ENCODE data around the gene REPS2.
"Not testable (repeated sequence)": the region's sequence is repeated elsewhere in the genome, so short reads cannot be mapped to it uniquely, and the experiment has no call there.

REPS2 gene

GRCh38 chrX:16946361-16946964 is at the start of gene REPS2:
Gene REPS2 (plus strand): TSS chrX:16946658. CDS start chrX:16946862, 204 bp downstream.
- DNase-seq = peak; percentile 87

GRCh38 chrX:16897445-16897844 is 49.0 kb upstream of the REPS2 start:
- no peak for DNase-seq

GRCh38 chrX:16903274-16904022 is 43.0 kb upstream of the REPS2 start:
- DNase-seq = no peak

GRCh38 chrX:16910376-16910775 is 36.1 kb upstream of the REPS2 start:
- DNase-seq = no peak

GRCh38 chrX:16914058-16914457 is 32.4 kb upstream of the REPS2 start:
- no peak for DNase-seq

- no peak for DNase-seq
Measured at GRCh38 chrX:16916561-16916960, 29.9 kb upstream of the REPS2 start.

GRCh38 chrX:16917120-16917519 is 29.3 kb upstream of the REPS2 start:
- no peak for DNase-seq

- DNase-seq = no peak
Measured at GRCh38 chrX:16918979-16919378, 27.5 kb upstream of the REPS2 start.

- no peak for DNase-seq
Measured at GRCh38 chrX:16920075-16920474, 26.4 kb upstream of the REPS2 start.

- no peak for DNase-seq
Measured at GRCh38 chrX:16923157-16923556, 23.3 kb upstream of the REPS2 start.

- DNase-seq = no peak
Measured at GRCh38 chrX:16924631-16925480, 21.6 kb upstream of the REPS2 start.

- DNase-seq = no peak
Measured at GRCh38 chrX:16930392-16930791, 16.1 kb upstream of the REPS2 start.

- no peak for DNase-seq
Measured at GRCh38 chrX:16931371-16931770, 15.1 kb upstream of the REPS2 start.

GRCh38 chrX:16931855-16932575 is 14.4 kb upstream of the REPS2 start:
- DNase-seq = no peak

- DNase-seq = no peak
Measured at GRCh38 chrX:16934185-16934584, 12.3 kb upstream of the REPS2 start.

- peak; percentile 20 for DNase-seq
Measured at GRCh38 chrX:16946971-16947562, 609 bp downstream of the REPS2 start.

GRCh38 chrX:16950423-16950822 is 4.0 kb downstream of the REPS2 start:
- DNase-seq = no peak

GRCh38 chrX:16953606-16954211 is 7.3 kb downstream of the REPS2 start:
- no peak for DNase-seq

GRCh38 chrX:16957751-16958150 is 11.3 kb downstream of the REPS2 start:
- DNase-seq = no peak

- DNase-seq = no peak
Measured at GRCh38 chrX:16958356-16958755, 11.9 kb downstream of the REPS2 start.

- not testable (repeated sequence) for DNase-seq
Measured at GRCh38 chrX:16962661-16963060, 16.2 kb downstream of the REPS2 start.

- DNase-seq = no peak
Measured at GRCh38 chrX:16963216-16963615, 16.8 kb downstream of the REPS2 start.

Measured in CD4-positive, alpha-beta T cell treated with Interleukin-6 for 4 hours (primary cell).